Vagina (tissue), 2 donors: ENCODE results near the gene PHF21B.

Source experiments
- CTCF ChIP-seq, 3 experiments: fragments of 450-650 bp in 2 of 3; fragments of 200-600 bp in 1 of 3; sonication (generic) in 1 of 3; IDR thresholded peaks; one replicate each; pipeline ENCODE4 v1.5.1; 2017 to 2019; ENCODE audit warnings: antibody characterized with exemption in 3 of 3, mild to moderate bottlenecking in 2 of 3, moderate library complexity in 2 of 3
- POLR2A ChIP-seq, 2 donors: fragments of 450-650 bp; IDR thresholded peaks; one replicate each; pipeline ENCODE4 v1.6.1; 2017; ENCODE audit warnings: antibody characterized with exemption in 2 of 2, mild to moderate bottlenecking in 2 of 2, moderate library complexity in 2 of 2
- POLR2AphosphoS5 ChIP-seq, 2 donors: sonication (generic); formaldehyde crosslinking; IDR thresholded peaks; one replicate each; pipeline ENCODE4 v1.9.0; 2017; ENCODE audit warnings: antibody characterized with exemption in 2 of 2, mild to moderate bottlenecking in 2 of 2, low read depth in 1 of 2; ENCODE audit not compliant: insufficient read depth in 1 of 2

- no peak for TF ChIP-seq CTCF (IDR thresholded peaks at IDR 0.05)
- TF ChIP-seq POLR2A (IDR thresholded peaks at IDR 0.05), result no peak
- TF ChIP-seq POLR2AphosphoS5 (IDR thresholded peaks at IDR 0.05; ENCODE audit: insufficient read depth in 1 of 2, low read depth in 1 of 2), result no peak
Measured at GRCh38 chr22:44839061-44839460, 170.7 kb downstream of the PHF21B start.
